NCI-H345 treated with DMSO at 0.1 percent for 48 hours (cell line): ENCODE results near the gene PITPNB.

Source experiments
- DNase-seq: peaks from one replicate; lab custom pipeline; 2025; ENCODE audit not compliant: unreplicated experiment; lab: John Stamatoyannopoulos, UW

The PITPNB gene

DNA sequence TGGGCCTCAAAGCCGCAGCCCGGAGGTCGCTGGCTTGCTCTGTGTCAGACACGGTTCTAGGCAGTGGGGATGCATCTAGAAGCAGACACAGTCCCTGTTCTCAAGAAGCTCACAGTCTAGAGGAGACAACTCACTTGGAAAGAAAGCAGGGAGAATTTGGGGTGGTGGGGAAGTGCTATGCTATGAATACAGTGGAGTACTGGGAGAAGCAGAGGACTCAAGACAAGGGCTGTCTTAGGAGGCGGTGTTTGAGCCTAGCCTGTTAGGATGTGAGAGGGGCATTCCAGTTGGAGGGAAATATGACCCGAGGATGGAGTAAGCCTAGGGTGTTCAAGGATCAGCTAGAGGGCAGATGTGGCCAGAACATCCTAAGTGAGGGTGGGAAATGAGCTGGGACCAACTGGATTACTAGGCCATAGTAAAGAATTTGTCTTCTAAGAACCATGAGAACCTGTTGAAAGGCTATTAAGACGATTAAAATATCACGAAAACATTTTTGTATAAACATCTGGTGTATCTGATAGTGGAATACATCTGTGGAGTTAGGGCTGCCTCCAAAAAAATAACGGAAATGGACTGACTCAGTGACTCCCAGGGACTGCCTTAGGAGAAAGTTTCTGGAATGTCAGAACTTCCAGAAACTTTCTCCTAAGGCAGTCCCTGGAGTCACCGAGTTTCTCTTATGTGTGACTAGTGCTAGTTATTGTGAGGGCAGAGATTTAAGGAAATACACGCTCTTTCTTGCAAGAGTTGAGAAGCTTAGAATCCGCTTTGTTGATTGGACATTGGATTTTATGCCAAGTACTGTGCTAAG lies 1.1 kb upstream of the PITPNB start:
- no peak for DNase-seq

DNA sequence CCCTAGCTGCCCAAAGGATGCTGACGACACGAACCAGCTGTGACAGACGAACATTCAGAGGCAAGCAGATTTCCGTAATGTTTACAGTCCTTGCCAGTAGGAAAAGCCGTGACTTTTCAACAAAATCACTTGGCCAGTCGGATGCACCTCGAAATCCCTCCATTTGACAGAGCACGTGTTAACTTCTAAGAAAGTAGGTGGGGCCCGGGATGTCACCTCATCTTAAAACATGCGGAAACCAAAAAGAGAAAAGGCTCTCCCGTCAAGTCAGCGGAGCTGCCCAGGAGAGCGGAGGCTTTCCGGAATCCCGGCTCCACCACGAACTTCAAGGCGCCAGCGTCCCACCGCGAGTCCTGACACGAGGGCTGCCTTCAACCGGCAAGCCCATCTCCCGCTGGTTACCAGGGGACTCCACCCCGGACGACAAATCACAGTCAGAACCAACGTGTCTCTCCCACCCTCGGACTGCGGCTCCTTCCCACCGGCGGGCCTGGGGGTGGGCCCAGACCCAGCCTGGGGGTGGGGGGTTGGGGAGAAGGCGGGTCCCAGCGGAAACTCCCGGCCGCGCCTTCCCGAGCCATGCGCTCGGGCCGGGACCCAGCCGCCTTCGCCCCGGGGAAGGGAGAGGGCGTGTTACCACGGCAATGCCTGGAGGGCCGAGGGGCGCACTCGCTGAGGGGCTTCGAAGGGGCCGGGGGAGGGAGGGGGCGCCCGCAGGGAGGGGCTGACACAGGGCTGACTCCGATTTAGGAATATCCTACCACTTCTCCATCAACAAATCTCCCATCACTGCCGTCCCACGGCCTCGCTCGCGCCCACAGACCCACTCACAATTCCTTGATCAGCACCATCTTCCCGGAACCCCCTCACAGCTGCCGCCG lies 475 bp downstream of the PITPNB start:
- DNase-seq: no peak

DNA sequence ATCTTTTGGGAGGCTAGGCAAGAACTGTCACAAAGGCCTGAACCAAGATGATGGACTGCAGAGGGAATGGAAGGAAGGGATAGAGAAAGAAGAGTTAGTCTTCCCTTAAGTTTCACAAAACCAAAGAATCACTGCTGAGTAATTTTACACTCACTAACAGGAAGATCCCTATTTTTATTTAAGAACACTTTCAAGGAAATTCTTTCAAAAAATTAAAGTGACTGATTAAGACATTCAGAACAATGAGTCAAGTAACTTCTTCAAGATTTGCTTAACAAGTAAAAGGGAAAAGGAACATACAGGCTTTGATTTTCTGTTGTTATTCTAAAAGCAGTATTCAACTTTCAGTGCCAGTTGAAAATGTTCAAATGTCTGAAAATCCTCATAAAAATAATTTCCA lies 3.1 kb downstream of the PITPNB start:
- DNase-seq: no peak

DNA sequence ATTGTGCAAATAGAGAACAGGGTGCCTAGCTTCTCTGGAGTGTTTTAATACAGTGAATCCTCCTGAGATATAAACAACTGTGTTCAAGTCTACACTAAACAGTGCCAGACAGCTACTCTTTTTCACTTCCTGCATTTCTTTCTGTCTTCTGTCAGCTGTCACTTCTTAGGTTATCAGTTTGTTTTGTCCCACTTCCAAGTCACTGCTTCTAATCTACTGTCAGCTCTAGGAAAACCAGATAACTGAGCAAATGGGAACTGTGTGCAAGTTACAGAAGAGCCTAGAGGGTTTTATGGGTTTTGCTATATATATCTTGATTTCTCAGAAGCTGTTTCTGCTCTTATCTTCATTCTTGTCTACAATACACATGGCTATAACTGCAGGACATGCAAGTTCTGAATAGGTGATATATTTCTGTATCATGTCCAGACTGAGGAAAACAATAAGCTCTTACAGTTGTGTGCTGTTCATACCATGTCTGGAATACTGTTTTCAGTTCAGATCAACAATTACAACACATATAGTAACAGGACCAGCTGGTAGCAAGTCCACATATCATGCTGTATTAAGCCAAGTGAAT lies 5.8 kb downstream of the PITPNB start:
- DNase-seq: no peak

DNA sequence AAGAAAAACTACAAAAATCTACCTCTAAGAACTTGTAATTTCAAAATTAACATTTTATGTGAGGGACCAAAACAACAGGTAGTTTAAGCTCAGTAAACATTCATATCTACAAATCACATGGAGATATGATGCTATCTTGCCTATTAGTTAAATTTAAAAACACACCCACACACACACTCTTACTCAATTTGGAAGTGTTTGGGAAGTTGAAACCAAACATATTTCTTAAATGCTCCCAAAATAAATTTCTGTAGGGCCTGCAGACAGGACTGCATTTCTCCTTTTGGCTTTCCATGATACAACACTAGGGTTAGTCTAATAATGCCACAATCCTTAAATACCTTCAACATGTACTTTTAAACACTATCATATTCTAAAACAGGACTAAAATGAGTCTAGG lies 7.0 kb downstream of the PITPNB start:
- DNase-seq: no peak

DNA sequence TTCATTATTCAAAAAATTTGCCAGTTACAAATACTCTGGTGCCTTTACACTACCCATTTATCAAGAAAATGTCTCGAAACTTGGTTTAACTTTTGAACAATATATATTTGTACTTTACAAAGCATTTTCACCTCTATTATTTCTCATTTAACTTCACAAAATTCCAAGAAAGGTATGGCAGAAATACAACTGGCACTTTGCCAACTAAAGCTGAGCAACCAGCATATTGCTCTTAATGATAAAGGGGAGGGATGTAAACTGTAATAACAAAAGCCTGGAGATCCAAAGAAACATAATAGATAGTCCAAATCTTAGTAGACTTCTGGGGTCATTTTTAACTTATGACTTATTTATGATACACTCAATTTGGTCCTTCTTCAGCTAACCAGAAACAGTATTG lies 7.7 kb downstream of the PITPNB start:
- DNase-seq: no peak

DNA sequence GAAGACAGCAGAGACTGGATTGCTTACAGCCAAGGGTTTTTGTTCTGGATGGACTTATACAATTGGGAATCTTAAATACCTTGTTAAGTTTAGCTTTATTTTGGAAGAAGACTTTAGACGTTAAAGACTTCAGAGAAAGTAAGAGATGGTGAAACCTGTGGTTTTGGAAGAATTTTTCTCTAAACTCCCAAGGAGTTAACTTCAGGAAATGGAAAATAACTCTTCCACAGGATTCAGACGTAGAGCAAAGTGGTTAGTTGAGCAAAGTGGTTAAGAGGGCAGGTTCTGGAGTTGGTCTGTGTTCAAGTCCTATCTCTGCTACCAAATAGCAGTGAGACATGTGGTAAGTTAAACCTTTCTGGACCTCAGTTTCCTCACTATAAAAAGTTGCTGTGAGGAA lies 12.8 kb downstream of the PITPNB start:
- DNase-seq: no peak

DNA sequence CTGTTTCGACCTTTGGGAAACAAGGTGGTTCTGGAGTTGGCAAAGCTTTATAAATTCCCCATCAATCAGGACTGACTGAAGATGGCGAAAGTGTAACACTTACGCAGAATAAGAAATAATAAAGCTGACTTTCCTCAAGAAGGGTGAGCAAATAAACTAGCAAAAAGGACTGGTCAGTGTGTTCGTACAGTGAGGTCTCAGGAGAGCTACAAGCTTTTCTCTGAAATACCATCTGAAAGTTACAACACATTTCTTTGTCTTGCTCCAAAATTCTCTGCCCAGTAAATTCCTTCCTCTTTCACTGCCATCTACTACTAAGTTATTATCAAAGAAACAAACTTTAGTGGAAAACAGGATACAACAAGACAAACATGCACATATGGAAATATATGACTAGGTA lies 13.4 kb downstream of the PITPNB start:
- DNase-seq: no peak

DNA sequence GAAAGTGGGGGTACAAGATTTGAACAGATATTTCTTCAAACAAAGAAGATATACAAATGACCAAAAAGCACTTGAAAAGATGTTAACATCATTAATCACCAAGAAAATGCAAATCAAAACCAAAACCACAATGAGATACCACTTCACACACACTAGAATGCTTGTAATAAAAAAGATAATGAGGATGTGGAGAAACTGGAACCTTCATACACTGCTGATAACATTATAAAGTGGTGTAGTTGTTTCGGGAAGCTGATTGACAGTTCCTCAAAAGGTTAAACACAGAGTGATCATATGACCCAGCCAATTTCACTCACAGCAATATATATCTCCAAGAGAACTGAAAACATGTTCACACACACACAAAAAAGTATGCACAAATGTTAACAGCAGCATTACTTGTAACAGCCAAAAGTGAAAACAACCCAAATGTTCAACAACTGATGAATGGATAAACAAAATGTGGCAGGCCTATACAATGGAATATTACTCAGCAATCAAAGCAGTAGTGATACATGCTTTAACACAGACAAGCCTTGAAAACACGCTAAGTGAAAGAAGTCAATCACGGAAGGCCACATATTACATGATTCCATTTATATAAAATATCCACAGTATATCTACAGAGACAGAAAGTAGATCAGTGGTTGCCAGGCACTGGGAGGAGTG lies 15.1 kb downstream of the PITPNB start:
- no peak for DNase-seq

DNA sequence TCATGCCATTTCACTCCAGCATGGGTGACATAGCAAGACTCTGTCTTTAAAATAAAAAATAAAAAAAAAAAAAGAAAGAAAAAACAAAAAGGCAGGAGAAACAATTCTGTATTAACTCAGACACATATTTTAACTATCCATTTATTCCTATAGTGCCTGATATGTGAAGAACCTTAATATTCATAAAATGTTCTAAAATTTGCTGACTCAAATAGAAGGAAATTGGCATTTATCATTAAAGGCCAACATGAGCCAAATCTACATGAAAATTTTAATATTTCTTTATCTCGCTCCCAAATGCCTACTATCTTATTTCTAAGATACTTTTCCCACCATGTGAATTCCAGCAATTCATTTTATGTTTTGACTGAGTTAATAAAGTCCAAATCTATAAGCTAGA lies 18.9 kb downstream of the PITPNB start:
- DNase-seq: no peak

DNA sequence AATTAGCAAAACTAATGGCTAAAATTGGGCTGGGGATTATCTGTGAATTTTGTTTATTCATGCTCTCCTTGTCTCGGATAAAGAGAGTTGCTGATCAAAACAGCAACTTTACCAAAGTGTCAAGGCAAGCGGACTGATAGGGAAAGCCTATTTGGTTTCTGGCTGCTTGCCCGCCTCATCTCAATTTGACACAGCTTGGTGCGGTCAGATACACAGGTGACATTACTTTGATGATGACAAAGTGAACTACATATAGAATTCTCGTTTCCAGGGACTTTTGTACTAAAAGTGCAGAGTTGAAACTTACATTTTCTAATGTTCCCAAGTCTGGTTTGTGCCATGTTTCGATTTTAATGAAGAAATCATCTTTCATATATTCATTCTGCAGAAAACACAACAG lies 22.8 kb downstream of the PITPNB start:
- no peak for DNase-seq

DNA sequence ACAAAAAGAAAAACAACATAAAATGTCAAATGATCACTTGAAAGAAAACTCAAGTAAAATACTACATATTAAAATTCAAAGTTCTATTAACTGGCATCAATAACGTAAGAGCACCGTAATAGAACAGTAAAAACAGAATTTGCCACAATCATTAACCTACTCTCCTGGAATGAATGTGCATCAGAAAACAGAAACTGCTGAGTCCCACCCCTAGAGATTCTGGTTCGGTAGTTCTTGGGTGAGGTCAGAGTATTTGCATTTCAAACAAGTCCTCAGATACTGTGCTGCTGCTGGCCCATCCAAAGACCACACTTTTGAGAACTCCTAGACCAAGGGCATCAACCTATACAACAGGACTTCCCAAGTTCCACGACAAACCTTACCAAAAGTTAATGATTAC lies 23.5 kb downstream of the PITPNB start:
- DNase-seq: no peak

DNA sequence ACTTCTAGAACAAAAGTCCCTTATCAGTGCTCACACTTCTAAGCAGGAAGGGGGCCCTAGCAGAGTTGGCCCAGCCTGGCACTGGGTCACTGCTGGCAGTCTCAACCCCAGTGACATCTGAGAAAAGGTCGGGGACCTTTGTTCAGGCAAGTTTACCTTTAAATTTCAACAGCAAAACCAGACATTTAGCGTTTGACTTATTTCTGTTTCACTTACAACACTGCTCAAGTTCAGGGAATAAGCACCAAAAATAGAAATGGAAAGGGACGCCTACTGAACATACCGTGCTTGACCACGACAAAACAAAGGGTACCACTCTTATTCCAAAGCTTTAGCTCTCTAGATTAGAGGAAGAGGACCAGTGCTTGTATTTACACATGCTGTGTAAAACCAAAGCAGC lies 26.2 kb downstream of the PITPNB start:
- no peak for DNase-seq

DNA sequence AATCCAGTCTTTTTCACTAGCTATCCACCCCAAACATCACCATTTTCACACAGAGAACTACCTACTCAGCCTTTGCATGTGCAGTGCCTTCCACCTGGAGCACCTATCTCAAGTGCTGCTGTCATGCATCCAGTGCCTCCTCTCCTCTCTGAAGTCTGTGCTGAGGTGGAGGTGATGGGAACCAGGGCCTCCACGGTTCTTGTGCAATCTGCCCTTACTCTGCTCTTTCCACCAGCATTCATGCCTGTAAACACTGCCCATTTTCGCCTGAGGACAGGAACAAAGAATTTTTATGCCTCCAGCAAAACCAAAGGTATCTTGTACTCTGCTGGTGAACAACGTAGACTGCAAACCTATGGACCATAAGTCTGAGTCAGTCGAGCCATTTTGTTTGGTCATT lies 27.0 kb downstream of the PITPNB start:
- DNase-seq: no peak

DNA sequence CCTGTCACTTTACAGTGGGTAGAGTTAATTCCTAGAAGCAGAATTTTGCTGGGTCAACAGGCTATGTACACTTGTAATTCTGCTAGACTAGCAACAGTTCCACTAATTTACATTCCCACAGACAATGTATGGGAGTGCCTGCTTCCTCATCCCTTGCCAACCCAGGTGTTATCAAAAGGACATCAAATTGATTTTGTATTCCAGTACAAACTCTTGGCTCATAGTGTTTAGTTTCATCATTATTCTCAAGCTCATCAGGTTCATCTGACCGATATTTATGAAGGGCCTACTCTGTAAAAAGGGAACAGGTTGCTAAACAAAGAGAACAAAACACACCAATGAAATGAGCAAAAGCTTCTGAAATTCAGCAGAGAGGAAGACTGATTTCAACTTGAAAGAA lies 30.7 kb downstream of the PITPNB start:
- DNase-seq: no peak

DNA sequence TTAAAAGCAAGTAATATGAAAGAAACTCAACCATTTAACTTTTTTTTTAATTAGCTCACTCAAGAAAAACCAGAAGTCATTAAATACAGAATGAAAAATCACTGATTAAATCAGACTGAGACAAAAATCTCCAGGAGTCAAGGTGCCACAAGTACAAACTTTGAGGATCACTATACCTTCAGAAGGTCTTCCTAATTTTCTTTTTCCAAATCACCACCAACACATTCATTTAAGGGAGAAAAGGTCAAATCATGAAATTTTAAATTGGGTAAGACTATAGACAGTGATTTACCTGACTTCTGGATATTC lies 32.3 kb downstream of the PITPNB start:
- no peak for DNase-seq

DNA sequence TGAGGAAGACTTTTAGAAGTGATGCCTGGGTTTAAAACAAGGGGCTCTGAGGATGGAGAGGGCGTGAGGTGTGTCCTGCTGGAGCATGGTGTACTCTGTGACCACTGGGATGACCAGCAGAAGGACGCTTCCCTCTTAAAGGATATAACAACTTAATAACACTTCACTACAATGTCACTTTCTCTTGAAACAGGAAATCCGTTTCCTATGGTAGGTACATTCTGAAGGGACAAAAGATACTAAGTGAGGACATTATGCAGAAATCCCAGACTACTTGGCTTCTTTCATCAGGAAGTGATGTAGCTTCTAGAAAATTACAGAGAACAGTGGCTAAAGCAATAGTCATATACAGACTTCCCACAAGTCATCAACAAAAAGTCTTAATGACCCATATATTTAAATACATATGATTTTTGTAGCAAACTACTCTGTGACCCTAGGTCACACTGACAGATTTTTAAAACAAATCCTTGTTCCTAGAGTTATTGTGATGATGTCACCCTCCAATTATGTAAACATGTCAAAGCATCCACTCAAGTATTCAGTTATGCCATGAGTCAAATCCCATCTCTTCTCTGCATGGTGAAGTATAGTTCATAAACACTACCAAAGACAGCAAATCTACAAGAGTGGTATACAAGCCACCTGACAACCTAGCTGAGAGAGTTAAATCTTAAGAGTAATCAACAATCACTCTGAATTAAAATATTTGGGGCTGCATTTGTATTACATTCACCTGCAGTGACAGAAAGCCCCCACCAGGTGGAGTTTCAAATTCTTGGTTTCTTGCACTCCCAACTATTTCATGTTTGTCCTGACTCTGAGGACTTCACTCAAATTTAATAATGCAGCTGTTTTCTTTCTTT lies 32.8 kb downstream of the PITPNB start:
- DNase-seq: peak; percentile 17

DNA sequence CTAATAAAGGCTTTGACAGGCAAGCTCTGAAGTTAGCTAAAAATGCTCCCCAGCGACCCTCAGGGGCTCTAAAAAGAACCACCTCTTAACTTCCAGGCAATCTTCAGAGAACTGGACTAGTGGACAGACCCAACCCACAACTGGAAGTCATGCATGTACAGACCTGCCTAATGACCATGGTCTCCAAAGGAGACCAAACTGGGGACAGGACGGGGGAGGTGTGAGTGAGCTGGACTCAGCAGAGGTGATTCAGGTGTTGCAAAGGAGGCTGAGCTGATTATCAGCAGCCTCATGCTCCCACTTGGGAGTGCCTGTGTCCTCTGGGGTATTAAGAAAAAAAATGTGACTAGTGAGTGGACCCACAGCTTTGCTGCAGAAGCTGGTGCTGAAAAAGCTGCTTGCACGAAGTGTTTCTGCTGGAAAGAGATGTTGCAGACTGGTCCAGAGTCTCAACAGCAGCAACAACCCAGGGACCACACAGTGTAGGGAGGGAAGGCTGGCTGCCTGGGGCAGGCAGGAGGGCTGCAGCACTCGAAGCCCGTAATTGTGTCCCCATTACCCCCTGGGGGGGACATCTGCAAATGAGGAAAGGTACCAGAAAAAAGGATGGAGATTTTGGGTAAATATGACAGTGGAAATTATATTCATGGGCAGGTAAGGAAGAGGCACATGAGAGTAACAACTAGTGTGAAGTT lies 35.3 kb downstream of the PITPNB start:
- no peak for DNase-seq

DNA sequence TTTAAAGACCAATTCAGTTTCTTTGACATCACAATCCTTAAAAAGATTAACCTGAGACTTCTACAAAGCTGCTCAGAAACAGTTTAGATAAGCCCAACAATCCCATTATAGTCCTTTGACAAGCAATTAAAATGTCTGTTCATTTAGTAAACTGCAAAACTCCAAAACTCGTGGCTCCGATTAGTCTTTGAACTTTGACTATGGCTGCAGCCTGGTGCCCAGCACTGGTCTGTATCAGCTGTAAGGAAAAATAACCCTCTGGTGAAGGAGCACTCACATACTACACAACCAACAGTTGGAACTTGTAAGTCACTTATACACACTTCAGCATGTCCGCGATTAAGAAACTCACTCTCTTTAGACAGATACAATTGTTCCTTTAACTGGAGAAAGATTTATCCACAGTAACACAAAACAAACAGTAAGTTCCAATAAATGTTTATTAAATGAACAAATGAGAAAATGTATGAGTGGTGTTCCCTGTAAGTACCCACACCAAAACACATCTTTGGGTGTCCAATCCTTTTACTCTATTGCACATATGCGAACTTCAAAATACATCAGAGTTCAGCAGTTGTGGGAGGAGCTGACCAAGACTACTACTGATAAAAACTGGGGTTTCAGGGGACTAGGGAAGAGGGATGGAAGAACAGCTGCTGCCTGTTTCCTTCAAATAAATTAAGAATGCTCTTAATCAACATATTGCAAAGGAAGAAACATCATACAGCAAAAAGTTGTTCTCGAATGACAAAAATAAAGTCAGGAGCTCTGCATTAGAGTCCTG lies 36.4 kb downstream of the PITPNB start:
- DNase-seq: no peak
